ENCODE results near the gene FSTL3.
"Not testable (repeated sequence)": the region's sequence is repeated elsewhere in the genome, so short reads cannot be mapped to it uniquely, and the experiment has no call there.

Gene FSTL3

DNA sequence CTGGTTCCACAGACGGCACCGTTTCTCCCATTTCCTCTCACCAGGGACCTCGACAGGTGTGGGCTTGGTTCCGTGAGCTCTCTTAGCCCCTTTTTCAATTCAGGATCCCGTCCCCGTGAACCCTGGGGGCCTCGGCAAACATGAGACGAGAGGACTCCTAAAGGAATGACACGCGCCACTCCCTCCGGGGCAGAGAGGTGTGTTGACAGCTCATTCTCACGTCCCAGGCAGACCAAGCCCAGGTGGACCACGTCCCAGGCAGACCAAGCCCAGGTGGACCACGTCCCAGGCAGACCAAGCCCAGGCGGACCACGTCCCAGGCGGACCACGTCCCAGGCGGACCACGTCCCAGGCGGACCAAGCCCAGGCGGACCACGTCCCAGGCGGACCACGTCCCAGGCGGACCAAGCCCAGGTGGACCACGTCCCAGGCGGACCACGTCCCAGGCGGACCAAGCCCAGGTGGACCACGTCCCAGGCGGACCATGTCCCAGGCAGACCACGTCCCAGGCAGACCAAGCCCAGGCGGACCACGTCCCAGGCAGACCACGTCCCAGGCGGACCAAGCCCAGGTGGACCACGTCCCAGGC lies 9.1 kb upstream of the FSTL3 start:
- not testable (repeated sequence) for H3K4me3 ChIP-seq (ENCODE audit: low read length); DNase-seq (ENCODE audit: low read depth); H3K27me3 ChIP-seq (replicated peaks; ENCODE audit: control insufficient read depth, insufficient read depth, low read length); H3K9me3 ChIP-seq (ENCODE audit: control insufficient read depth, low read length); H3K9ac ChIP-seq (ENCODE audit: low read length); H3K36me3 ChIP-seq (ENCODE audit: control insufficient read depth, insufficient read depth, low read length, severe bottlenecking)
- peaks cover 31% of the 10 kb centered on the region for H3K4me1 ChIP-seq (ENCODE audit: control insufficient read depth, insufficient read depth, low read length)

DNA sequence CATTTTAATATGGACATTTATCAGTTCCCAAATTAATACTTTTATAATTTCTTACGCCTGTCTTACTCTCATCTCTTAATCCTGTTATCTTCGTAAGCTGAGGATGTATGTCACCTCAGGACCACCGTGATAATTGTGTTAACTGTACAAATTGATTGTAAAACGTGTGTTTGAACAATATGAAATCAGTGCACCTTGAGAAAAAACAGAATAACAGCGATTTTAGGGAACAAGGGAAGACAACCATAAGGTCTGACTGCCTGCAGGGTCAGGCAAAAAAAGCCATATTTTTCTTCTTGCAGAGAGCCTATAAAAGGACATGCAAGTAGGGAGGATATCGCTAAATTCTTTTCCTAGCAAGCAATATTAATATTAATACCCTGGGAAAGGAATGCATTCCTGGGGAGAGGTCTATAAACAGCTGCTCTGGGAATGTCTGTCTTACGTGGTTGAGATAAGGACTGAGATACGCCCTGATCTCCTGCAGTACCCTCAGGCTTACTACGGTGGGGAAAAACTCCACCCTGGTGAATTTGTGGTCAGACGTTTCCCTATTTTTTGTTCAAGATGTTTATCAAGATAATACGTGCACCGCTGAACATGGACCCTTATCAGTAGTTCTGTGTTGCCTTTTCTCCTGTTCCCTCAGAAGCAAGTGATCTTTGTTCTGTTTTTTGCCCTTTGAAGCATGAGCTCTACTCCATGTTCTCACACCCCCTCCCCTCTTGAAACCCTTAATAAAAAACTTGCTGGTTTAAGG lies 7.3 kb upstream of the FSTL3 start:
- H3K4me3 ChIP-seq (ENCODE audit: low read length); DNase-seq (ENCODE audit: low read depth); H3K36me3 ChIP-seq (ENCODE audit: control insufficient read depth, insufficient read depth, low read length, severe bottlenecking); H3K27me3 ChIP-seq (replicated peaks; ENCODE audit: control insufficient read depth, insufficient read depth, low read length); H3K9ac ChIP-seq (ENCODE audit: low read length); H3K9me3 ChIP-seq (ENCODE audit: control insufficient read depth, low read length): not testable (repeated sequence)
- H3K4me1 ChIP-seq (ENCODE audit: control insufficient read depth, insufficient read depth, low read length) = peaks cover 37% of the 10 kb centered on the region

DNA sequence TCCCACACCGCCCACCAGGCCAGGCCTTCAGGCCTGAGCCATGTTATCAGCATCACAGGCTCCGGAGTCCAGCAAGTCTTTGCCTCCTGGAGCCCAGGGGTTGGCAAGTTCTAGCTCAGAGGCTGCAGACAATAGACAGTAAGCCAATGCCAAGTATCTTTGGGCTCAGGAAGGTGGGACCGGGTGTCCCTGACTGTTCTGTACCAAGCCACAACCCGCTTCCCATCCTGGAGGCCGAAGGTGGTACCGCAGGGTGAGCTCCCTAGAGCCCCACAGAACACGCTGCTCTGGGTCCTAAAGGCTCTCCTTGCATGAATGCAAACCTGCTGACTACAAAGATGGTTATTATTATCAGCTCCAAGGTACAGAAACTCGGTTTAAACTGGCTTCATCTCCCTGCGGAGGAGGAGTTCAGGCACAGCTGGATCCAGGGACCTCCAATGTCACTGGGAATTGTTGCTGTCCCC lies 5.5 kb upstream of the FSTL3 start:
- no peak overlapping the region for H3K4me3 ChIP-seq (ENCODE audit: low read length)
- H3K4me1 ChIP-seq (ENCODE audit: control insufficient read depth, insufficient read depth, low read length) = peaks cover 33% of the 10 kb centered on the region
- no peaks in the 10 kb centered on the region for H3K27me3 ChIP-seq (replicated peaks; ENCODE audit: control insufficient read depth, insufficient read depth, low read length)
- no peak overlapping the region for H3K9ac ChIP-seq (ENCODE audit: low read length)
- H3K9me3 ChIP-seq (ENCODE audit: control insufficient read depth, low read length) = no peaks in the 10 kb centered on the region
- DNase-seq (ENCODE audit: low read depth) = no peak
- H3K36me3 ChIP-seq (ENCODE audit: control insufficient read depth, insufficient read depth, low read length, severe bottlenecking) = no peaks in the 10 kb centered on the region

DNA sequence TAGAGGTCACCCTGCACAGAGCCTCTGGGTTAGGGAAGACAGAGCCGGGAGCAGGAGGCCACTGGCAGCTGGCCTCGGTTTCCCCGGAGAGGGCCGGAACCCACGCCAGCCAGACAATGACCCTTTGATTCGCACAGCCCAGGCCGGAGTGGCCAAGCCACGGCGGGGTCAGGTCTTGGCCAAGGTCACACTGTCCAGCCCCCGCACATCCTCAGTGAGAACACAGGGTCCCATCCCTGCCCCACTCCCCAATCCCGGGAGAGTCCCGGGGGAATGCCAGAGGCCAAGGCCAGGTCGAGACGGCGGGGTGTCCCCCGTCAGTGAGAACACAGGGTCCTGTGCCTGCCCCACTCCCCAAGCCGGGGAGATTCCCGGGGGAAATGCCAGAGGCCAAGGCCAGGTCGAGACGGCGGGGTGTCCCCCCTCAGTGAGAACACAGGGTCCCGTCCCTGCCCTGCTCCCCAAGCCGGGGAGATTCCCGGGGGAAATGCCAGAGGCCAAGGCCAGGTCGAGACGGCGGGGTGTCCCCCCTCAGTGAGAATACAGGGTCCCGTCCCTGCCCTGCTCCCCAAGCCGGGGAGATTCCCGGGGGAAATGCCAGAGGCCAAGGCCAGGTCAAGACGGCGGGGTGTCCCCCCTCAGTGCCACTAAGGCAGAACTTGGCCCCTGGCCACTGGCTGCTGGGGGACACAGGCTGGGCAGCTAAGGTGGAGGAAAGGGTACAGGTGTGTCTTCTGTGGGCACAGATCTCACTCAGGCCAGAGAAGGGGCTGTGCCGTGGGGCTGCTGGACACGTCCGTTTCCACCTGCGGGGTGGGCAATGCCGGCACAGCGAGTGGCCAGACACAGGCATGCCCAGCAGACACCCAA lies 1.7 kb upstream of the FSTL3 start:
- no peak for DNase-seq (ENCODE audit: low read depth)
- no peaks in the 10 kb centered on the region for H3K9me3 ChIP-seq (ENCODE audit: control insufficient read depth, low read length)
- H3K4me1 ChIP-seq (ENCODE audit: control insufficient read depth, insufficient read depth, low read length) = peaks cover 46% of the 10 kb centered on the region
- H3K9ac ChIP-seq (ENCODE audit: low read length) = peak overlapping the region; percentile 87
- H3K36me3 ChIP-seq (ENCODE audit: control insufficient read depth, insufficient read depth, low read length, severe bottlenecking) = no peaks in the 10 kb centered on the region
- no peaks in the 10 kb centered on the region for H3K27me3 ChIP-seq (replicated peaks; ENCODE audit: control insufficient read depth, insufficient read depth, low read length)
- H3K4me3 ChIP-seq (ENCODE audit: low read length) = no peak overlapping the region

DNA sequence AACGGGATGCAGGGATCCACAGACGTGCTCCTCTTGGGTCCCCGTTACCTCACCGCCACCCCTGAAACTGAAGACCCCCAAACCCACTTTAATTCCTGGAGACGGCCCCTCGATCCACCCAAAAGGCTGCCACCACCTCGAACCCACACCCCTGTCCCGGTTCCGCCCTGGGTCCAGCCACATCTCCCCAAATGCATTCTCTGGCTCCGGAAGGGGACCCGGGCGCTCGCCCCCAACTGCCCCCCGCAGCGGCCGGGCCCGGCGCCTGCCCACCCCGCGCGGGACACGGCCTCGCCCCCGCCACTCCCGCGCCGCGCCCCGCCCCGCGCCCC lies 219 bp upstream of the FSTL3 start:
- peaks cover 47% of the 10 kb centered on the region for H3K4me1 ChIP-seq (ENCODE audit: control insufficient read depth, insufficient read depth, low read length)
- no peaks in the 10 kb centered on the region for H3K36me3 ChIP-seq (ENCODE audit: control insufficient read depth, insufficient read depth, low read length, severe bottlenecking)
- no peaks in the 10 kb centered on the region for H3K27me3 ChIP-seq (replicated peaks; ENCODE audit: control insufficient read depth, insufficient read depth, low read length)
- H3K9ac ChIP-seq (ENCODE audit: low read length) = peak overlapping the region; percentile 87
- no peak for DNase-seq (ENCODE audit: low read depth)
- H3K4me3 ChIP-seq (ENCODE audit: low read length) = peak overlapping the region; percentile 96
- H3K9me3 ChIP-seq (ENCODE audit: control insufficient read depth, low read length) = no peaks in the 10 kb centered on the region

DNA sequence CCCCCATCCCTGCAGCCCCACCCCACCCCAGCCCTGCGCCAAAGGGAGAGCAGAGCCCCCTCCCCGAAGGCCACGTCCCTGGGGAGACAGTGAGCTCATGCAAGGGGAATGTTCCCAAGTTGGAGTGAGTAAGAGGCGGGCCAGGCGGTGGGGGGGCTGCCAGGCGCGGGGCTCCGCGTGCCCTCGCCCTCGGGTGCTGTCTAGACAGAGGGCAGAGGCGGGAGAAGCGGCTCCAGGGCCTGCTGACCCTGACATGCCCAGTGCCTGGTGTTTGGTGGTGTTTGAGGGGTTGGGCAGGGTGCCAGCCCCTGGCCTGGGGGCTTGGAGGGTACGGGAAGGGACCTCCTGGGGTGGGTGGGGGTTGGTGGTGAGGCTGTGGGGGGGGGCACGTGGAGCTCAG lies 1.0 kb downstream of the FSTL3 start:
- peaks cover 44% of the 10 kb centered on the region for H3K4me1 ChIP-seq (ENCODE audit: control insufficient read depth, insufficient read depth, low read length)
- H3K27me3 ChIP-seq (replicated peaks; ENCODE audit: control insufficient read depth, insufficient read depth, low read length) = no peaks in the 10 kb centered on the region
- no peaks in the 10 kb centered on the region for H3K9me3 ChIP-seq (ENCODE audit: control insufficient read depth, low read length)
- H3K9ac ChIP-seq (ENCODE audit: low read length) = peak overlapping the region; percentile 99
- H3K4me3 ChIP-seq (ENCODE audit: low read length) = peak overlapping the region; percentile 96
- H3K36me3 ChIP-seq (ENCODE audit: control insufficient read depth, insufficient read depth, low read length, severe bottlenecking) = peaks cover 9% of the 10 kb centered on the region
- DNase-seq (ENCODE audit: low read depth) = peak; percentile 93

DNA sequence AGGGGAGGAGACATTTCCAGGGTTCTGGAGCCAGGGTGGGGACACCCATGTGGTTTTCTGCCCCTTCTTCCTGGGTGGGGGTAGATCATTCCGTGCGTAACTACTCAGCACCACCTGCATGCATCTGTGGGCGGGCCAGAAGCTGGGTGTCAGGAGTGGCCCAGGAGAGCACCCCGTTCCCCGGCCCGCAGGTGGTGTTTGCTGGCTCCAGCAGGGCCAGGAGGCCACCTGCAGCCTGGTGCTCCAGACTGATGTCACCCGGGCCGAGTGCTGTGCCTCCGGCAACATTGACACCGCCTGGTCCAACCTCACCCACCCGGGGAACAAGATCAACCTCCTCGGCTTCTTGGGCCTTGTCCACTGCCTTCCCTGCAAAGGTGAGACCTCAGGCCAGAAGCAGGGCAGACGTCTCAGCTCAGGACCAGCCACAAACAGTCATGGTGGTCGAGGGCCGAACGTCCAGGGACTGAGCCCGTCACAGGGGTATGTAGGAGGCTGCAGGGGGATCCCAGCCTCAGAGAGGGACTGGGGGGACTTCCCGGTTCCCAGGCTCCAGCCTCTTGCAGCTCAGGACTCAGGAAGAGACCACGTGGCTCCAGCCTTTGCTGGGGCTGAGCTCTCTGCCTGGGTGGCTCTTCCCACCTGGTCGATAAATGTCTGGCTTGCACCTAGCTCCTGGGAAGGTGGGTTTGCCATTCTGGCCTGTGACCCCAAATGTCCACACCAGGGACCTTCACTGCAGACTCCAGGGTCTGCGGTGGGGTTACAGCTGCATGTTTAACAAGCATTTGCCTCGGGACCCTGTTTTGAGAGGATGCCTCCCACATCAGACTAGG lies 1.6 kb downstream of the FSTL3 start:
- peak overlapping the region; percentile 99 for H3K9ac ChIP-seq (ENCODE audit: low read length)
- H3K36me3 ChIP-seq (ENCODE audit: control insufficient read depth, insufficient read depth, low read length, severe bottlenecking) = peaks cover 9% of the 10 kb centered on the region
- peak overlapping the region; percentile 72 for H3K4me3 ChIP-seq (ENCODE audit: low read length)
- H3K27me3 ChIP-seq (replicated peaks; ENCODE audit: control insufficient read depth, insufficient read depth, low read length) = no peaks in the 10 kb centered on the region
- H3K9me3 ChIP-seq (ENCODE audit: control insufficient read depth, low read length) = no peaks in the 10 kb centered on the region
- peaks cover 38% of the 10 kb centered on the region for H3K4me1 ChIP-seq (ENCODE audit: control insufficient read depth, insufficient read depth, low read length)
- peak; percentile 27 for DNase-seq (ENCODE audit: low read depth)

DNA sequence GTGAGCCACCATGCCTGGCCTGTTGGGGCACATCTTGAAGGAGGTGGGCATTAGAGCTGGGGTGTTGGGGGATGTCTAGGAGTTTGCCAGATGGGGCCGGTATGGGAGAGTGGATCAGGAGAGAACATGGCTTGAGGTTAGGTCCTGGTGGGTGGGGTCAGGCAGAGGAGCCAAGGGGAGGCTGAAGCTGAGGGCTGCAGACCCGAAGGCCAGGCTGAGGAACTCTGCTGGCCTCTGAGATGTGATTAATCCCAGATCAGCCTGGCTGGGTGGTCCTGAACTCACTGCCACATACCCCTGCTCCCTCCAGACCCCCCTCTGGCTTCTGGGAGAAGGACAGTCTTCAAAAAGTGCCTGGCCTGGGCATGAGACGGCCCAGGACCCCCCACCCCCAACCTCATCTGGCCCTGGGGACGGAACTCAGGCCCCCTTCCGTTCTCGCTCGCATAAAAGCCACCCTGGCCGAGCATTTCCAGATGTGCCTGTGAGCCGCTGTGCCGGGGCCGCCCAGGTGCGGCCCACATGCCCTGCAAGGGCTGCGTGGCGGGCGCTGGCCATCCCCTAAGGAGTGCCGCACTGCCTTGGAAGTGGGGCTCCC lies 2.7 kb downstream of the FSTL3 start:
- Histone ChIP-seq H3K9me3 (ENCODE audit: control insufficient read depth, low read length) (no peaks in the 10 kb centered on the region), H3K36me3 (ENCODE audit: control insufficient read depth, insufficient read depth, low read length, severe bottlenecking) (peaks cover 9% of the 10 kb centered on the region), H3K4me3 (ENCODE audit: low read length) (peak overlapping the region; percentile 72), H3K27me3 (replicated peaks; ENCODE audit: control insufficient read depth, insufficient read depth, low read length) (no peaks in the 10 kb centered on the region), H3K9ac (ENCODE audit: low read length) (peak overlapping the region; percentile 90), H3K4me1 (ENCODE audit: control insufficient read depth, insufficient read depth, low read length) (peaks cover 33% of the 10 kb centered on the region)
- no peak for DNase-seq (ENCODE audit: low read depth)

DNA sequence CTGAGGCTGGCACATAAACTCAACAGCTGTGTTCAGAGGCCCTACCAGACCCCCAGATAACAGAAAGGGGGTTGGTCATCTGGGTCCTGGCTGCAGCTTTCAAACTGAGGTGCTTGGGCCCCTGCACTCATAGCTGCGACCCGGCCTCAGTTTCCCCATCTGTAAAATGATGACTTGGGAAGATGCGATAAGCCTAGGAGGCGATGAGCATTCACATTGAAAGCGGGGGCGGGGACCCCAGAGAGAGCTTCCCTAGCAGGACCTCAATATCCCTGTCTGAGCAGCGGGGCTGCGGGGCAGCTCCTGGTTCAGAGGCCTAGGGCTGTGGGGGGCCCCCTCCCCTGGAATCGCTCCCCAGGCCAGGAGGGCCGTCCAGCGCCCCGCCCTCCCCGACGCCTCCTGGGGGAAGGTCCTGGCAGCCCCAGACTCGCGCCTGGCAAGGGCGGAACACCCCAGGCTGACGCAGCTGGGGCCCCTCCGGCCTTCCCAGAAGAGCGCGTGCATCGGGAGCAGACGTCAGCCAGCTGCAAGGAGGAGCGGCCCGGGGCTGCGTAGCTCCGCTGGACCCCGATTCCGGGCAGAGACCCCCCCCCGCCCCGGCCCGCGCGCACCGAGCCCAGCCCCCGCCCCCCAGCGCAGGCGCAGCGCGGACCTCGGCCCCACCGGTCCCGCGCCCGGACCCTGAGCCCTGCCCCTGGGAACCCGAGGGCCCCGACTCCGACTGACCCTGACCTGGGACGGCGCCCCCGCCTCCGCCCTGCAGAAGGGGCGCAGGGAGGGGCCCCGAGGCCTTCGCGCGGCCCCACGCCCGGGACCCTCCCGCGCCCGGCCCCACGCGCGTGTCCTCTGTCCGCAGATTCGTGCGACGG lies 3.5 kb downstream of the FSTL3 start:
- peak; percentile 87 for DNase-seq (ENCODE audit: low read depth)
- H3K36me3 ChIP-seq (ENCODE audit: control insufficient read depth, insufficient read depth, low read length, severe bottlenecking) = peaks cover 9% of the 10 kb centered on the region

More for the DNA sequence above, 3.5 kb downstream of the FSTL3 start:
- Histone ChIP-seq H3K9ac (ENCODE audit: low read length) (peak overlapping the region; percentile 90), H3K4me3 (ENCODE audit: low read length) (peak overlapping the region; percentile 72), H3K9me3 (ENCODE audit: control insufficient read depth, low read length) (no peaks in the 10 kb centered on the region), H3K27me3 (replicated peaks; ENCODE audit: control insufficient read depth, insufficient read depth, low read length) (no peaks in the 10 kb centered on the region), H3K4me1 (ENCODE audit: control insufficient read depth, insufficient read depth, low read length) (peaks cover 33% of the 10 kb centered on the region)

Measured in adipocyte (in vitro differentiated cells).